Right hindlimb (tissue), 1 donor: ENCODE measurements around the gene CSNK1A1L.

ENCODE experiments used
- DNase-seq: peaks from one replicate; pipeline ENCODE4 v3.0.0-alpha.2; 2018

Gene CSNK1A1L

GRCh38 chr13:37105251-37105714, at the start of gene CSNK1A1L:
Gene CSNK1A1L (minus strand): TSS chr13:37105664. CDS start chr13:37105256, 408 bp downstream.
- no peak for DNase-seq

GRCh38 chr13:37149380-37149779, 43.9 kb upstream of the CSNK1A1L start:
- no peak for DNase-seq

- no peak for DNase-seq
Observed at GRCh38 chr13:37148501-37148900, 43.0 kb upstream of the CSNK1A1L start.

GRCh38 chr13:37144661-37145060, 39.2 kb upstream of the CSNK1A1L start:
- no peak for DNase-seq

GRCh38 chr13:37143911-37144310, 38.4 kb upstream of the CSNK1A1L start:
- DNase-seq = no peak

- no peak for DNase-seq
Observed at GRCh38 chr13:37142877-37143276, 37.4 kb upstream of the CSNK1A1L start.

GRCh38 chr13:37141011-37141410, 35.5 kb upstream of the CSNK1A1L start:
- no peak for DNase-seq

GRCh38 chr13:37139356-37139755, 33.9 kb upstream of the CSNK1A1L start:
- DNase-seq = no peak

- no peak for DNase-seq
Observed at GRCh38 chr13:37138926-37139325, 33.5 kb upstream of the CSNK1A1L start.

GRCh38 chr13:37138169-37138568, 32.7 kb upstream of the CSNK1A1L start:
- no peak for DNase-seq

GRCh38 chr13:37136633-37137032, 31.2 kb upstream of the CSNK1A1L start:
- no peak for DNase-seq

- no peak for DNase-seq
Observed at GRCh38 chr13:37136187-37136586, 30.7 kb upstream of the CSNK1A1L start.

GRCh38 chr13:37134411-37135041, 29.1 kb upstream of the CSNK1A1L start:
- no peak for DNase-seq

GRCh38 chr13:37132211-37132610, 26.7 kb upstream of the CSNK1A1L start:
- DNase-seq = no peak

- no peak for DNase-seq
Observed at GRCh38 chr13:37131092-37131491, 25.6 kb upstream of the CSNK1A1L start.

- peak; percentile 69 for DNase-seq
Observed at GRCh38 chr13:37129866-37130265, 24.4 kb upstream of the CSNK1A1L start.

GRCh38 chr13:37127691-37128241, 22.3 kb upstream of the CSNK1A1L start:
- DNase-seq = peak; percentile 53

- no peak for DNase-seq
Observed at GRCh38 chr13:37123337-37123736, 17.9 kb upstream of the CSNK1A1L start.

GRCh38 chr13:37118016-37118415, 12.6 kb upstream of the CSNK1A1L start:
- no peak for DNase-seq

GRCh38 chr13:37114250-37114649, 8.8 kb upstream of the CSNK1A1L start:
- DNase-seq = peak; percentile 41

- DNase-seq = no peak
Observed at GRCh38 chr13:37113534-37113933, 8.1 kb upstream of the CSNK1A1L start.

GRCh38 chr13:37109051-37109678, 3.7 kb upstream of the CSNK1A1L start:
- DNase-seq = peak; percentile 39

- no peak for DNase-seq
Observed at GRCh38 chr13:37107868-37108267, 2.4 kb upstream of the CSNK1A1L start.

GRCh38 chr13:37107456-37107855, 2.0 kb upstream of the CSNK1A1L start:
- no peak for DNase-seq
